Measurements from ENCODE around the gene UNC13D.

DNA sequence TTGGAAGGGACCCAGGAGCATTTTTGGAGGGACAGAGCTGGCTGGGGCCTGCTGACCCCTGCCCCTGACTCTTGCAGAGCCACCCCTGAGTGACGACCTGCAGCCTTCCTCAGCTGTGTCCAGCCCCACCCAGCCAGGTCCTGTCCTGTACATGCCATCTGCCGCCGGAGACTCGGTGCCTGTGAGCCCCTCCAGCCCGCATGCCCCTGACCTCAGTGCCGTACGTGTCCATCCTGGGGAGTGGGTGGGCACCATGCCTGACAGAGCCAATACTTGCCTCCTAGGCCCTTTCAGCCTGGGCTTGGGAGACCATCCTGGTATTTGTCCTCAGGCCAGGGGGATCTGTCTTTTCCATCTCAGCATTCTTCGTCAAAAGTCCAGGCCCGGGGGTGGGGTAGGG, 27.5 kb downstream of the UNC13D start:
- TF ChIP-seq MYNN (IDR thresholded peaks at IDR 0.05), result no peak
- TF ChIP-seq MYNN (CRISPR knock-in tag; IDR thresholded peaks at IDR 0.05), result no peak
- TF ChIP-seq SIN3A (IDR thresholded peaks at IDR 0.05; ENCODE audit: borderline replicate concordance in 2 of 2, control insufficient read depth in 1 of 2, low read depth in 2 of 2, low read length in 2 of 2), result no peak
- TF ChIP-seq XRCC5 (IDR thresholded peaks at IDR 0.05; ENCODE audit: low read depth, low read length), result no peak
- TF ChIP-seq, protein P1, sequence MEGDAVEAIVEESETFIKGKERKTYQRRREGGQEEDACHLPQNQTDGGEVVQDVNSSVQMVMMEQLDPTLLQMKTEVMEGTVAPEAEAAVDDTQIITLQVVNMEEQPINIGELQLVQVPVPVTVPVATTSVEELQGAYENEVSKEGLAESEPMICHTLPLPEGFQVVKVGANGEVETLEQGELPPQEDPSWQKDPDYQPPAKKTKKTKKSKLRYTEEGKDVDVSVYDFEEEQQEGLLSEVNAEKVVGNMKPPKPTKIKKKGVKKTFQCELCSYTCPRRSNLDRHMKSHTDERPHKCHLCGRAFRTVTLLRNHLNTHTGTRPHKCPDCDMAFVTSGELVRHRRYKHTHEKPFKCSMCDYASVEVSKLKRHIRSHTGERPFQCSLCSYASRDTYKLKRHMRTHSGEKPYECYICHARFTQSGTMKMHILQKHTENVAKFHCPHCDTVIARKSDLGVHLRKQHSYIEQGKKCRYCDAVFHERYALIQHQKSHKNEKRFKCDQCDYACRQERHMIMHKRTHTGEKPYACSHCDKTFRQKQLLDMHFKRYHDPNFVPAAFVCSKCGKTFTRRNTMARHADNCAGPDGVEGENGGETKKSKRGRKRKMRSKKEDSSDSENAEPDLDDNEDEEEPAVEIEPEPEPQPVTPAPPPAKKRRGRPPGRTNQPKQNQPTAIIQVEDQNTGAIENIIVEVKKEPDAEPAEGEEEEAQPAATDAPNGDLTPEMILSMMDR (IDR thresholded peaks at IDR 0.05 in 2 of 3, conservative IDR thresholded peaks at IDR 0.05 in 1 of 3; ENCODE audit: insufficient read depth in 2 of 3, low read depth in 1 of 3, low read length in 3 of 3), result no peak
- TF ChIP-seq CHD2 (IDR thresholded peaks at IDR 0.05; ENCODE audit: low read depth, low read length), result no peak
- TF ChIP-seq EP300 (IDR thresholded peaks at IDR 0.05; ENCODE audit: low read length), result no peak
- no peak for TF ChIP-seq CEBPB (tag; IDR thresholded peaks at IDR 0.05)
